NK-92 (cell line): ENCODE measurements around the gene DFFB.

Experiments used
- DNase-seq: peaks from one replicate; lab custom pipeline; 2025; ENCODE audit not compliant: unreplicated experiment; lab: John Stamatoyannopoulos, UW

The DFFB gene

DNA sequence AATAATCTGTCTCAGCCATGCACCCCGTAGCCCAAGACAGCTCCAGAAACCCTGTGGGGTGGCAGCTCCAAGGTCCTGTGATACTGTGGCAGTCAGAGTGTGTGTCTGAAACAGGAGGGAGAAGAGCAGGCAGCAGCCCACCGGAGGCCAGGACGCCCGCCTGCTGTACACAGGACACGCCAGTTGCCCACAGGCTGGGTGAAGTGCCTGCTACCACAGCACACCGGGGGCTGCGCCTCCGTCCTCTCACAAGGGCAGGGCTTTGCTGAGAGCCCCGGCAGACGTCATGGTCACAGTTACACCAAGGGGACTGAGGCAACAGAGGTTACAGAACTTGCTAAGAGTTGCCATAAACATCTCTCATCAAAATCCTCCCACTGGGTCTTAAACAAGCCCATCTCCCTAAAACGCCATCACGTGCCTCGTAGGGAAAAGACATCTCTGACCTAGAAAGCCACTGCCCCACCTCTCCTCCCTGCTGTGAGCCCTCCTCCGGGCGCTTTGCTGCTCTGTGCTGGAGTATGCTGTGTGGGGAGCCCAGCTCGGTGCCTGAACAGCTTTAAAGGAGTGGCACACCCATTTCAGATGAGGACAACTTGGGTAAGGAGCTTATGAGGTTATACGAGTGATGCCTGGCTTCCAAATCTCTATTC, 37.5 kb downstream of the DFFB start:
- no peak for DNase-seq

DNA sequence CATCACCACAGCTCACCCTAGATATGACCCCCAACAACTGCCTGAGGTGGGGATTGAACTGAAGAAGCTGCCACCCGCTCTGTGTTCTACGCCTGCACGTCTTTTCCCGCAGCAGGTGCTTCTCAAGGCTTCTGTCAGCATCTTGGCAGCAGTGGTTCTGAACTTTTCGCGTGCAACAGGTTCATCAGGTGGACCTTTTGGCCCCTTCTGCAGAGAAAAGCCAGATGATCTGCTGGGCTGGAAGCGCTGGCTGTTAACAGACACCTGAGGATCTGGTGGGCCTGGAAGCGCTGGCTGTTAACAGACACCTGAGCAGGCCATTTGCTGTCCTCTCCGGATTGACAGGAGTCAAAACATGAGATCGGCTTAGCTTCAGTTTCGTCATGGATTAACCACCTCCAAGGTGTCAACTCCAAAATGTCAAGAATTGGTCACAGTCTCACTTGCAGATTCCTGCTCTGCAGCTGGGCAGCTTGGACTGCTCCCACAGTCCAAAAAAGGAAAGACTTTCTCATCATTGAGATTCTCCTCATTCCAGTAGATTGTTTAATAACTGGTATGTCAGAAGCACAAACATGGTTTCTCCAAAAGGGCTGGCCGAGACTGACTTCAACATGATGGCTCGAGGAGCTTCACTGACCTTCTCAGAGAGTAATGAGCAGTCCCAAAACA, 38.1 kb downstream of the DFFB start:
- no peak for DNase-seq

DNA sequence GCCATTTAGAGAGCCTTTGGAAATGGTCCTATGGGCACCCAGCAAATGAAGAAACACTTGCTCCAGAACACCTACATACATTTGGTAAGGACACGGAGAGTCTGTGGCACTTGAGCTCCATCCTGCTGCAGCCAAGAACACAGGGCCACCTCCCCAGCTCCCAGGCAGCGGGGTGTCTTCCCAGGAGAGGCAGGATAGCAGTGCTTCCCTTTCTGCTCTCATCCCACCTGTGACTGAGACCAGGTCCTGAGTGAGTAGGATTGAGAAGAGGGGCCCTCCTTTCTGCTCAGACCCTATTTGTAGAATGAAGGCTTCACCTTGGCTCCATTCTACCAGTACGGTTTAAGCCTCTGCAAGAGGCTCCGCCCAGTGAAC, 38.7 kb downstream of the DFFB start:
- no peak for DNase-seq

DNA sequence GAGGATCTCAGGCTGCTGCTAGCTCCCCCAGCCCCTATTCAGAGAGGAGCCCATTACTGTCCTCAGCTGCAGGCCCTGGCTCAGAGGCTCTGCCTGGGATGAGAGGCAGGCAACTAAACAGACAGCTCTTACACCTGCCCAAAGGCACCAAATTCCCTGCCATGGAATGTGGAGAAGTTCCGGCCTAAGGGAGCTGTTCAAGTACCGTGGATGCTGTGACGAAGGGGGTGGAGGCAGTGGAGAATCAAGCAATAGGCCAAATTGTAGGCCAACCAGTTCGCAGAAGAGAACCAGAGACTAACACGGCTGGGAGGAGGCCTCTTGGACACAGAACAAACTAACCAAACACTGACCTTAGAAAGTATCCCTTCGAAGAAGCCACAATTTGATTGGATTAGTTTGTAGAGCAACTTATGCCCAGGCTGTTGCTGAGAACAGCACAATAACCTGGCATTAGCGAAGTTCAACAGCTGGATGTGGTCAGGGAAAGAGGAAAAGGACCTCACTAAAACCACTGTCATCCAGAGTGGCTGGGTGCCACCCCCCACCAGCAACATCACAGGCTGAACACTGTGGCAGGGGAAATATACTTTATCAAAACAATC, 39.2 kb downstream of the DFFB start:
- DNase-seq: no peak

DNA sequence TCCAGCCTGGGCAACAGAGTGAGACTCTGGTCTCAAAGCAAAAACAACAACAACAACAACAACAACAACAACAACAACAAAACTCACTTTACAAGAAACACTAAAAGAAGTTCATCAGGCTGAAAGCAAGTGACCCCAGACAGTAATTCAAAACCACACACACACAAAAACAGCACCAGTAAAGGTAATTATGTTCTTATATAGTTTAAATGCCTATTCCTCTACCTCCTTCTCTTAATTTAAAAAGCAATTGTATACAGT, 41.1 kb downstream of the DFFB start:
- DNase-seq: no peak

DNA sequence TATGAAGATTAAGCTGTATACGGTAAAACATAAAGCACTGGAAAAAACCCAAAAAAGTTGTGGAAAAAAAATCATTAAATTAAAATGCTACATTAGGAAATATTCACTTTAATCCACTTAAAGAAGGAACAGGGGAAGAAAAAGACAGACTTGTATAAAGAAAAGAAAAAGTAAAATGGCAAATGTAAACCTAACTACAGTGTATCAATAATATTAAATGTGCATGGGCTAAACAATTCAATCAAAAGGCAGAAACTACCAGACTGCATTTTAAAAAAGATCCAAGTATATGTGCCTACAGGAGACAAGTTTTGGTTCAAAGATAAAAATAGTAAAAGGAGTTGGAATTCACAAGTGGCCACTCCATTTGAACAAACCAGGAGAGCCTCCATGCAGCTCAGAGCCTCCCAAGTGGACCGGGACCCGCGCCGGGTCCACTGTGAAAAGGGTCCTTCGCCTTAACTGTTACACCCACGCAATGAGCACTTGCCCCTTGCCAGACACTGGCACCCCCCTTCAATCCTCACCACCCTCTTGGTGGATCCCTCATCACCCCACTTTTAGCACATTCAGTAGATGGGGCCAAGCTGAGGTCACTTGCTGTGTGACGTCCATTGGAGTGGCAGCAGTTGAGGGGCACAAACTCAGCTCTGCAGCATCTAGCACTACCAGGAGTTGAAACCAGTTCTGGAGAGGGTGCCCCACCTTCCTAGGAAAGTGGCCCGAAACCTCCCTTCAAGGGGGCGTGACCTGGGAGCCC, 41.9 kb downstream of the DFFB start:
- DNase-seq: no peak

DNA sequence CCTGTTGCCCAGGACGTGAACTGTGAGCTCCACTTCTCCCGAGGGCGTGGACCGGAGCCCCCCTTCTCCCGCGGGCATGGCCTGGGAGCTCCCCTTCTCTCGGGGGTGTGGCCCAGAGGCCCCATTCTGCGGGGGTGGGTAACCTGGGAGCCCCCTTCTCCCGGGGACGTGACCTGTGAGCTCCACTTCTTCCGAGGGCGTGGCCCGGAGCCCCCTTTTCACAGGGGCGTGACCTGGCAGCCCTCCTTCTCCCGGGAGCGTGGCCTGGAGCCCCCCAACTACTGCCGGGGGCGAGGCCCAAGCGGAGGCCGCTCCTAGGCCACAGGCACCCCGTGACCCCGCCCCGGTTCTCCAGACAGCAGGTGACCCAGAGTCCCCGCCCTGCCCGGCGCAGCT, 42.5 kb downstream of the DFFB start:
- no peak for DNase-seq

DNA sequence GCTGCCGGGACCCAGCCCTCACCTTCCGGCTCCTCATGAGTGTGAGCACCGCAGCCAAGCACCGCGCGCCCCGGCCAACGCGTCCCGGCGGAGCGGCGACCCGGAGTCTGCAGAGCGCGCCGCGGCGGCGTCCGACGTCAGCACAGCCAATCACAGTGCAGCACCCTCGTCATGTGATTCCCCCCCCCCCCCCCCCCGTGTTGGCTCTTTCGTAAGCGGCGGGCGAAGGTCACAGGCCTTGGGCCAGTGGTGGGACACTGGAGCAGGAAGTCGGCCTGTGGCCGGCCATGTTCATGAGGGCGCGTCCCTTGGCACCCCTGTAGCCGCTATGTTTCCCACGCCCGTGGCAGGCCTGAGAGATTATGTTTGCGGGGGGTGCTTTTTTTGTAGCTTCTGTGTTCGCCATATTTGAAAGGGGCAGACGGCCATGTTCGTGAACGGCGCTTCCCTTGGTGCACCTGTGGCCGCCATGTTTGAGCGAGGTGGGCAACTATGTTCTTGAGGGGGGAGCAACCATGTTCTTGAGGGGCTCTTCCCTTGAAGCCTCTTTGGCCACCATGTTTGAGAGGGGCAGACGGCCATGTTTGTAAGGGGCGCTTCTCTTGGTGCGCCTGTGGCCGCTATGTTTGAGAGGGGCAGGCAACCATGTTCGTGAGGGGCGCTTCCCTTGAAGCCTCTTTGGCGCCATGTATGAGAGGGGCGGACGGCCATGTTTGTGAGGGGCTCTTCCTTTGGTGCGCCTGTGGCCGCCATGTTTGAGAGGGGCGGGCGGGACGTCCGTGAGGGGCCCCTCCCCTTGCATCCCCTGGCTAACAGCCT, 43.1 kb downstream of the DFFB start, which contains the start of gene C1orf174:
Gene C1orf174 (minus strand): TSS at position 123 of the 819 bp plus-strand sequence. CDS start 86 bp downstream, at position 37.
- DNase-seq: peak; percentile 81

DNA sequence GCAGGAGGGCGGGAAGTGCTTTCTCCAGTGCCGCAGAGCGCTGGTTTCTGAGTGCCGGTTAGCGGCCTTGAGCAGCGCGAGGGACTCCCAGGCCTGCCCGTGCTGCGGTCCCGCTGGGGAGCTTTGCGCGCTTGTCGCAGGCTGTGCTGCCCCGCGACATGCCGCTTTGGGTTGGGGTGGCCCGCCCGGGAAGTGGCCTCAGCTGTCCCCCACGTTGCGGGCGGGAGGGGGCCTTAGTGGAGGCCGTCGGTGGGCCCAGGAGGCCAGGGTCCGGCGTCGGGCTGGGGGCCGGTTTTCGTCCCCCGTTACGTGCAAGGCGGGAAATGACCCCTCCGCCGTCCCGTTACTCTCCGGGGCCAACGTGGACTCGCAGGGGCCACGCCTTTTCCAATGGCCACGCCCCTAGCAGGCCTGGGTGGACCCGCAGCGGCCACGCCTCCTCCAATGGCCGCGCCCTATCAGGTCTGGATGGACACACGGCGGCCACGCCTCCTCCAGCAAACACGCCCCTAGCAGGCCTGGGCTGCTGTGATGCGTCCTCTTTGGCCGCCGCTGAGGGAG, 43.8 kb downstream of the DFFB start:
- DNase-seq: no peak

DNA sequence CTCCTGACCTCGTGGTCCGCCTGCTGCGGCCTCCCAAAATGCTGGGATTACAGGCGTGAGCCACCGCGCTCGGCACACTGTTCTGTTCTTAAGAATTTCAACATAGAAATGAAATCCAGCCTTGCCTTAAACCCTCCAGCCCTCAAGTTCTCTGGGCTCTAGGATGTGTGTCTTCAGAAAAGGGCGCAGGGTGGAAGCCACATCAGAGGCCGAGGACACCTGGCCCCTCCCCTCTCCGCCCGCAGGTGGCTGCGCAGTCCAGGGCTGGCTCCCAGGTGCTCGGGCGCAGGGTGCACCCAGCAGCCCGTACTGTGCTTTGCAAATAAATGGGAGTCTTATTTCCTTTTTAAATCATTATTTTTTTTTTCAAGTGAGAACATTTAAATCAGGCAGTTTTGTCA, 44.8 kb downstream of the DFFB start:
- DNase-seq: no peak

DNA sequence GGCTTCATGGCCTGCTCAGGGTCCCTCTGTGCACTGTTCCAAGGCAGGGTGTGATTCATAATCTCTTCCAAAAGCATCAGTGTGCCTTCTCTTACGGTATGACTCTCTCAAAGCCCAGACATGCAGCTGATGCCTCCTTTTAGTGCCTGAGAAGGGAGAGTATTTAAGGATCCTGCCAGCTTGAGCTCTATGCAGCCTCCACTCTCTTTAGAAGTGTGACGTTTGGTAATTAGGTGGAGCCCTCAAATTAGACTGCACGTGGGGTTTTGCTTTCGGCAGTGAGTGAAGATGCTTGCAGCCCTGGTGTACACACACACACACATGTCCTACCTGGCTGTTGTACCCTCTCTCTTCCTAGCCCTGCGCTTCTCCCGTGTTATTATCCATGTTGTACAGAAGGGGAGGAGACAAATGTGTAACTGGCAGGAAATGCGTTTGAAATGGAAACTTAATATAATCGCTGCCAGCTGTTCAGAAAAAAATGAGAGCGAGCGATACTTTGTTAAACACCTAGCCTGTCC, 45.4 kb downstream of the DFFB start:
- DNase-seq: no peak

DNA sequence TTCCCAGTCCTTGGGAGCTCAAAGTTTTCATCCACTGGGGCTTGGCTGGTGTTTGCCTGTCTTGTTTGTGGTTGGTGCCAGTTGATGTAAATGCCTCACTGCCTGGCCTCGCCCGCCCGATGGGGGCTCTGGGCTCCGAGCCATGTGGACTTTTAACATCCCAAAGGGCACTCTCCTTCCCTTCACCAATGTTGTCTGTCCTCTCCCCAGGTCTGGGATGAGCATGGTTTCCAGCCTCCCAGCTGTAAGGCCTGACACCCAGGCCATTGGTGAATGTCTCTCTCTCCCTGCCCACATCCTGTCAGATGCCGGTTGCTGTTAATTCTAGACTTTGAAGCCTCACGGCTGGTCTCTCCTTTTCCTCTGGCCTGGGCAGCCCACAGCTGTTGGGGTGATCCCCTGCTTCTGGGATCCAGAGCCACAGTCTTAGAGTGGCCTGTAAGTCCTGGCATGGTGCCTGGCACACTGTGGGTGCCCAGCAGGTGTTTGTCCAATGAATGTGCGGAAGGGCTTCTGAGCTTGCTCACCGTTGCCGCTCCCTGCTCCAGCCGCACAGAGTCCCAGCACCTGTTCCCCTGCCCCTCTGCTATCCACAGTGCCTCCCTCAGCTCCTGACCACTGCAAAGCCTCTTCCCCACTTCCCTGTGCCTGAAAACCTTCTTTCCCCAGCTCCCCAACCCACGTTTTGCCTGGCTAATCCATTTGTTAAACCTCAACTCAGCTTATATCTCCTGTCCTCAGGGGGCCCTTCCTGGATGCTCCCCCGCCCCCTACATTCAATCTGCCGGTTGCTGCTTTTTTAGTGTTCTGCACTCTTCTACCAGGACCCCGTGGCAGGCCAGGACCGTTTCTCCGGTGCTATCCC, 46.1 kb downstream of the DFFB start:
- DNase-seq: no peak

DNA sequence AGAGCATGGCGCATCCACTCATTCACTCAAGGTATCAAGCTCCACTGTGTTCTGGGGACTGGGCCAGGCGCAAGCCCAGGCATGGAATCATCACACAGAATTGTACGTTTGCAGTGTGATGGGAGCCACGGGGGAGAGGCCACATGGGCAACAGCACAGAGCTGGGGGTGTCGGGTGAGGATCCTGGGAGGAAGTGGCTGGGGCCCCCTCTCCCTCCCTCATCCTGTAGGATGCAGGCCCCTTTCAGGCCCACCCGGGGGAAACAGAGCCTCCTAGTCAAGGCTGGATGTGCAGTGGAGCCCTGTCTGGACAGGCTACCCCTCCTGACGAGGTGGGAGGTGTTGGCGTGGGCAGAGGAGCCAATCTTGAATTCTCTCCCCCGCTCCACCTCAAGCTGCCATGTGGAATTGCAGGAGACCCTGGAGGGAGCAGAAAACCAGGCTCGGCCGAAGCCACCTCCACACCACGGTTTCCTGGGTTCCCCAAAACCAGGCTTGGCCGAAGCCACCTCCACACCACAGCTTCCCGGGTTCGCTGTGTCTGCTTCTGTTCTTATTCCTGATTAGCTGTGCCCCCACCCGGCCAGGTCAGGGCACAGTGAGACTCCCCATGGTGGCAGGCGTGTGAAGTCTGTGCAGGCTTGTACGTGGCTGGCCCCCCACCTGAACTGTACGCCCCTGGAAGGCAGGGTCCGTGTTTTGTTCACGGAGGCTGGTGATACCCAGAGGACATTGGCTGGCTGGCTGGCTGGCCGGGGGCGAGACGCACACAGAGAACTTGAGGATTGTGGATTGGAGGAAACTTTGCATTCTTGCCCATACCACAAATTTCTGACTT, 46.9 kb downstream of the DFFB start:
- DNase-seq: no peak

DNA sequence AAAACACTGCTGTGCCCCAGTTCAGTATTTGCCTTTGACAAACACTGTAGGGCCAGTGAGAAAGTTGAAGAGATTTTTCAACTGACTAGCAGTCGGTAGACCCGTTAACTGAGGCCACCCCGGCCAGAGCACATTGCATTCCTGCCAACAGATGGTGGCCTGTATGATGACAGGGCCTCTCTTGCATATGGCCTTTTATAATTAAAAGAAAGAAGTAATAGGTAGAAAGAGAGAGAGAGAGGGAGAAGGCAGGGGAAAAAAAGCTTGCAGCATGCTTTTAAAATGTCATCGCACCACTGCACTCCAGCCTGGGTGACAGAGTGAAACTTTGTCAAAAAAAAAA, 47.5 kb downstream of the DFFB start:
- DNase-seq: no peak

DNA sequence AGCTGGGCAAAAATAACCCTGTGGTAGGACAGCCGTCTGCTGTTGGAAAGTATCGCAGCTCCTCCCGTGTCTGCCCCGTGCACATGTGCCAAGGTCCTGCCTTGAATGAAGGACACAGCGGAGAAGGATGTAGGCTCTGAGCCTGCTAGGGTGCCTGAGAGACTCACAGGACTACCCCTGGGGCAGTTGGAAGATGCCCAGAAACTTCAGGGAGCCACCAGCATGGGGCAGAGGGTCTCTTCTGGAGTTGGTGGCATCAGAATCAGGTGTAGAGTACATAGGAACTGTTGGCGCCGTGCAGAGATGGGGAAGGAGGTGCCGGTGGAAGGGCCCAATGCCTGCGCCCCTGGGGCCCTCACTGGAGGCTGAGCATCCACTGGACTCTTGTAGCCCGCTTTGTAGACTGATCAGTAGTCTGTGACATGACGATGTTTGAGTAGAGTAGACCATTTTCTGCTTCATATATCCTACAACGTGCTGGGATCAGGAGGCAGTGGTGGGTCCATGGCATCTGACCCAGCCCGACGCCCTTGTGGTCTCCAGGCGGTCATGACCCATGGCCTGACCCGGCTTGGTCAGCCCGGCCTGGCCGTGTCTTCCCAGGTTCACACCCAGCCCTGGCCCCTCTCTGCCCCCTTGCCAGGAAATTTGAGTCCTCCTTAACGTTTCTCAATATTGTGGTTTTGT, 48.1 kb downstream of the DFFB start:
- DNase-seq: no peak

DNA sequence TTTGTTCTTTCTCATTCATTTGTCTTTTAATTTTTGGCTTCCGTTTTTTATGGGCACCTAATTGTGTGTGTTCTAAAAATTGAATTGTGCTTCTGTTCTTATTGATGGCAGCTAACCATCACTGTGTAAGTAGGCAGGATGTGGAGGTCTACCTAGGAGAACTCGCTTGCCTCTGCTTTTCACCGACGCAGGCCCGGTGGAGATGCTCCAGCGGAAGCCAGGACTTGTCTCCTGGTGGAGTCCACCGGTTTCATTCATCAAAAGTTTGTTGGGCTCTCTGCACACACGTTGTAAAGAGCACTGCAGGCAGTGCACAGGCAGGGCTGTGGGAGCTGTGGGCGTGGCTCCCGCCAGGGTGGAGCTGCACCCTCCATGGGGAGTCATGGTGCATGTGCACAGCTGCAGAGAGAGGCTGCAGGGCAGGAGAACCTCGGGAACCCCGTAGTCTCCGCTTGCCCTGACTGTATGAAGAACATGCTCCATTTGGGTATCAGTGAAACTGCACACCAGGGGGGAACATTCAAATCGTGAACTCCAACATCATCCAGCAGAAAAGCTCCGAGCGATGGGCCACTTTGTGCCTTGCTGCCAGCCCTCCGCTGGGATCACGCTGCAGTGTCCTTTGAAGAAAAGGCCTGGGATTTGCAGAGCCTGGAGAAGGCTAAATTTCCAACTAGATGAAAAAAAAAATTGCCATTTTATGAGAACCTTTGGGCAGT, 48.8 kb downstream of the DFFB start:
- DNase-seq: no peak

DNA sequence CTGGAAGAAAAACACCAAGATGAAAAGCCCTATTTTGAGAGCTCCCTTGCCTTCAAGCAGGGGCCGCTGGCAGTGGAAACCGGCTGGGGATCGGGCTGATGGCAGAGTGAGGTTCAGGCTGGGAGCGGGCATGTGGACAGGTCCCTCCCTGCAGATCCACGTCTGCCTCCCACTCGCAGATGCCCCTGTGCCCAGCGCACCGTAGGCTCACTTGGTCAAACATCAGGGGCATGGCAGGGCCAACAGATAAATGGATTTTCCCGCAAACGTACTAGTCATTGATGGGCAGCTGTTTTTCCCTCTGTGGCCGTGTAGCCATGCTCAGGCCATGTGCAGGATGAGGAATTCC, 49.4 kb downstream of the DFFB start:
- DNase-seq: no peak

DNA sequence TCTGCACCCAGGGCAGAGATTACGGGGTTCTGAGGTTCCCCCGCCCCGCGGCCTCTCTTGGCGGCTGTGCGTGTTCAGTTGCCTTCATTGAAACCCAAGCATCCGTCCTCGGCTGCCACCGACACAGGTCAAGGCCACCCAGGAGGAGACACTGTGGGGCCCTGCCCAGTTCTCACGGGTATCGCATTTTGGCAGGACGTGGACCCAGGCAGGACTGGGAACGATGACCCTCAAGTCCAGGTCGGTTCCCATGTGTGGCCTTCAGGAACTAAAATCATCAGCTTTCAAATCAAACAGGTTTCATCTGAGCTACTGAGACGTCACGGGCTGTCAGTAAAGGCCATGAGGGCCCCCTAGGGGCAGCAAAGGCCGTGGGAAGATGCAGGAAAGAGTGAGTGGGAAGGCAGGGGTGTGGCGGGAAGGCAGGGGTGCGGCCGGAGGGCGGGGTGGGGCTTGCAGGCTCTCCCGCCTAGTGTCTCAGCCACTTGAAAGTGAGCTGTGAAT, 49.8 kb downstream of the DFFB start:
- no peak for DNase-seq
